IMR-90 (cell line): Measurements from ENCODE around the gene SMOC1. TPM values are rescaled to one million over a fixed set of nuclear protein-coding genes. Genes with fewer than 3 reads are reported as not detected.

Source experiments
- ATAC-seq: fragments of 200-7000 bp; cut with Tn5 transposase; 2 replicates; pipeline ENCODE4 v1.9.1; 2020; ENCODE audit warnings: low read depth, mild to moderate bottlenecking, moderate library complexity
- BruUV-seq: library from RNA; stranded (reverse); fragments of 400-500 nt; replicated peaks from 2 replicates; lab custom pipeline; 2021; lab: Mats Ljungman, UMichigan
- CTCF ChIA-PET: fragments of 300-600 bp; formaldehyde crosslinking; extraction: SDS; loops from one replicate; lab custom pipeline; 2021; ENCODE audit warnings: antibody characterized with exemption; lab: Yijun Ruan, JAX
- POLR2A ChIA-PET: fragments of 300-600 bp; sonication (Branson Sonifier 250); formaldehyde crosslinking; loops from one replicate; lab custom pipeline; 2022; ENCODE audit warnings: antibody characterized with exemption; ENCODE audit not compliant: unreplicated experiment; lab: Charles Lee
- DNase-seq: peaks from one replicate; pipeline ENCODE4 v3.0.0; 2013
- H2AFZ ChIP-seq: replicated peaks from 2 replicates; pipeline ENCODE3; 2013; ENCODE audit warnings: low read length, mild to moderate bottlenecking; ENCODE audit not compliant: poor library complexity
- H2AK5ac ChIP-seq: 2 replicates; pipeline ENCODE4 v1.6.1; 2013; ENCODE audit warnings: low read depth, low read length, inconsistent platforms
- H2AK9ac ChIP-seq: replicated peaks from 2 replicates; pipeline ENCODE3; 2013; ENCODE audit warnings: mild to moderate bottlenecking, low read depth, low read length, moderate library complexity; ENCODE audit not compliant: poor library complexity
- H2BK120ac ChIP-seq: 2 replicates; pipeline ENCODE4 v1.6.1; 2013; ENCODE audit warnings: low read depth, low read length, inconsistent platforms
- H2BK15ac ChIP-seq: 3 replicates; pipeline ENCODE4 v1.6.1; 2013; ENCODE audit warnings: low read depth, low read length, inconsistent platforms
- H2BK20ac ChIP-seq: 2 replicates; pipeline ENCODE4 v1.6.1; 2013; ENCODE audit warnings: low read depth, mild to moderate bottlenecking, inconsistent platforms, low read length, moderate library complexity
- H2BK5ac ChIP-seq: 2 replicates; pipeline ENCODE4 v1.6.1; 2013; ENCODE audit warnings: mild to moderate bottlenecking, low read depth, low read length, inconsistent platforms; ENCODE audit not compliant: poor library complexity, severe bottlenecking
- H3K14ac ChIP-seq: replicated peaks from 2 replicates; pipeline ENCODE4 v1.6.1; 2013; ENCODE audit warnings: low read depth, low read length, inconsistent platforms
- H3K18ac ChIP-seq: 2 replicates; pipeline ENCODE4 v1.6.1; 2013; ENCODE audit warnings: low read depth, low read length, control low read depth
- H3K23ac ChIP-seq: 2 replicates; pipeline ENCODE4 v1.6.1; 2013; ENCODE audit warnings: low read depth, low read length, inconsistent platforms
- H3K27ac ChIP-seq: 2 replicates; pipeline ENCODE4 v1.5.1; 2013; ENCODE audit warnings: mild to moderate bottlenecking, control low read depth, low read length; ENCODE audit not compliant: insufficient read depth
- H3K27me3 ChIP-seq: 2 replicates; pipeline ENCODE4 v1.6.1; 2013; ENCODE audit warnings: low read length; ENCODE audit not compliant: control insufficient read depth, insufficient read depth
- H3K36me3 ChIP-seq: 2 replicates; pipeline ENCODE4 v1.6.1; 2013; ENCODE audit warnings: low read length, mixed read lengths; ENCODE audit not compliant: control insufficient read depth, insufficient read depth
- H3K4ac ChIP-seq: 2 replicates; pipeline ENCODE4 v1.6.1; 2013; ENCODE audit warnings: low read depth, low read length, inconsistent platforms
- H3K4me1 ChIP-seq: 2 replicates; pipeline ENCODE4 v1.6.1; 2013; ENCODE audit warnings: low read length, mixed read lengths; ENCODE audit not compliant: control insufficient read depth, insufficient read depth
- H3K4me2 ChIP-seq: 2 replicates; pipeline ENCODE4 v1.6.1; 2013; ENCODE audit warnings: low read depth, mild to moderate bottlenecking, control low read depth, low read length, moderate library complexity
- H3K4me3 ChIP-seq: 2 replicates; pipeline ENCODE4 v1.5.1; 2013; ENCODE audit warnings: low read depth, mild to moderate bottlenecking, control low read depth, low read length, moderate library complexity; ENCODE audit not compliant: insufficient read depth
- H3K56ac ChIP-seq: 2 replicates; pipeline ENCODE4 v1.6.1; 2013; ENCODE audit warnings: low read length, inconsistent platforms; ENCODE audit not compliant: insufficient read depth; ENCODE audit errors: extremely low read depth
- H3K79me1 ChIP-seq, 2 experiments: 2 replicates each; pipeline ENCODE4 v1.6.1; 2013; ENCODE audit warnings: low read length in 2 of 2, inconsistent platforms in 1 of 2, low read depth in 1 of 2
- H3K9ac ChIP-seq: 2 replicates; pipeline ENCODE4 v1.6.1; 2013; ENCODE audit warnings: low read depth, low read length, control low read depth
- H3K9me1 ChIP-seq: 2 replicates; pipeline ENCODE4 v1.6.1; 2013; ENCODE audit warnings: low read length, inconsistent platforms; ENCODE audit not compliant: insufficient read depth
- H3K9me3 ChIP-seq: 2 replicates; pipeline ENCODE4 v1.6.1; 2013; ENCODE audit warnings: low read length; ENCODE audit not compliant: control insufficient read depth, insufficient read depth
- H4K20me1 ChIP-seq: 2 replicates; pipeline ENCODE4 v1.6.1; 2013; ENCODE audit warnings: low read length, inconsistent platforms; ENCODE audit not compliant: insufficient read depth
- H4K5ac ChIP-seq: 2 replicates; pipeline ENCODE4 v1.6.1; 2013; ENCODE audit warnings: mild to moderate bottlenecking, low read depth, low read length, control low read depth
- H4K8ac ChIP-seq, 2 experiments: 2 replicates each; pipeline ENCODE4 v1.6.1; 2013; ENCODE audit warnings: low read depth in 2 of 2, low read length in 2 of 2, control low read depth in 1 of 2, inconsistent platforms in 1 of 2
- H4K91ac ChIP-seq: 2 replicates; pipeline ENCODE4 v1.6.1; 2013; ENCODE audit warnings: low read depth, low read length, inconsistent platforms; ENCODE audit not compliant: insufficient read depth
- BHLHE40 ChIP-seq: fragments of 150-350 bp; IDR thresholded peaks from 2 replicates; pipeline ENCODE4 v1.6.1; 2016; ENCODE audit warnings: mild to moderate bottlenecking, low read depth, low read length
- CEBPB ChIP-seq: IDR thresholded peaks from 2 replicates; pipeline ENCODE4 v1.6.1; 2012; ENCODE audit warnings: low read depth, low read length, improper control_type of control experiment
- CHD1 ChIP-seq: IDR thresholded peaks from 2 replicates; pipeline ENCODE4 v1.6.1; 2012; ENCODE audit warnings: low read depth, low read length, improper control_type of control experiment
- ELK1 ChIP-seq: fragments of 150-350 bp; IDR thresholded peaks from 2 replicates; pipeline ENCODE4 v1.6.1; 2016; ENCODE audit warnings: low read depth, mild to moderate bottlenecking, low read length, moderate library complexity, borderline replicate concordance
- FOS ChIP-seq: fragments of 150-350 bp; IDR thresholded peaks from 2 replicates; pipeline ENCODE4 v1.6.1; 2016; ENCODE audit warnings: low read depth, low read length
- MAFK ChIP-seq: IDR thresholded peaks from 2 replicates; pipeline ENCODE4 v1.6.1; 2012; ENCODE audit warnings: low read depth, low read length, improper control_type of control experiment
- MAZ ChIP-seq: IDR thresholded peaks from 2 replicates; pipeline ENCODE4 v1.6.1; 2012; ENCODE audit warnings: low read depth, mild to moderate bottlenecking, low read length, improper control_type of control experiment, moderate library complexity, borderline replicate concordance
- MXI1 ChIP-seq: IDR thresholded peaks from 2 replicates; pipeline ENCODE4 v1.6.1; 2012; ENCODE audit warnings: low read depth, mild to moderate bottlenecking, low read length, moderate library complexity, borderline replicate concordance
- NFE2L2 ChIP-seq: fragments of 150-350 bp; IDR thresholded peaks from 2 replicates; pipeline ENCODE4 v1.6.1; 2016; ENCODE audit warnings: low read depth, mild to moderate bottlenecking, low read length
- POLR2A ChIP-seq: IDR thresholded peaks from 2 replicates; pipeline ENCODE4 v1.6.1; 2012; ENCODE audit warnings: mild to moderate bottlenecking, low read depth, low read length
- RAD21 ChIP-seq: IDR thresholded peaks from 2 replicates; pipeline ENCODE4 v1.6.1; 2012; ENCODE audit warnings: low read length, improper control_type of control experiment
- RCOR1 ChIP-seq: IDR thresholded peaks from 2 replicates; pipeline ENCODE4 v1.6.1; 2012; ENCODE audit warnings: mild to moderate bottlenecking, low read length, improper control_type of control experiment; ENCODE audit not compliant: insufficient replicate concordance
- RFX5 ChIP-seq: IDR thresholded peaks from 2 replicates; pipeline ENCODE4 v1.8.0; 2012; ENCODE audit warnings: low read depth, mild to moderate bottlenecking, low read length, moderate library complexity
- SMC3 ChIP-seq: fragments of 150-350 bp; IDR thresholded peaks from 2 replicates; pipeline ENCODE4 v1.6.1; 2016; ENCODE audit warnings: low read depth, mild to moderate bottlenecking, antibody characterized with exemption, low read length, moderate library complexity
- WGBS, 2 experiments: methylation state at CpG; one replicate each; pipeline versions ENCODE4 v1.1.5 to v1.1.7; 2013; ENCODE audit warnings: missing lambda C conversion rate in 2 of 2; ENCODE audit not compliant: insufficient read length in 1 of 2; ENCODE audit errors: extremely low coverage in 2 of 2; 5-methylcytosine and 5-hydroxymethylcytosine counted together
- dilution Hi-C: fragments of 300-500 bp; cut with HindIII; formaldehyde crosslinking; loops from one replicate; pipeline ENCODE4 v1.14.3; 2018; ENCODE audit warnings: low sequenced_read_pairs; ENCODE audit not compliant: unreplicated experiment
- in situ Hi-C: fragments of 300-500 bp; cut with MboI; formaldehyde crosslinking; loops from 3 replicates; pipeline ENCODE4 v1.14.3; 2019; ENCODE audit warnings: low sequenced_read_pairs, inconsistent platforms, mixed read lengths
- intact Hi-C: fragments of 100-400 bp; cut with micrococcal nuclease; formaldehyde crosslinking; loops from 2 replicates; pipeline ENCODE4 v1.10.0; 2022
- polyA plus RNA-seq, 3 experiments: library from polyadenylated mRNA; depleted of rRNA; stranded (reverse); fragments of >200 nt; gene quantifications; 2 replicates each; pipeline ENCODE4 v1.2.3, GENCODE V29; 2012; ENCODE audit warnings: low replicate concordance in 1 of 3
- total RNA-seq: library from RNA; depleted of rRNA; stranded (reverse); fragments of >200 nt; gene quantifications from 2 replicates; pipeline ENCODE4 v1.2.3, GENCODE V29; 2012
- TF ChIP-seq, protein P1 (sequence below): fragments of 150-350 bp; IDR thresholded peaks from 2 replicates; pipeline ENCODE4 v1.6.1; 2017; ENCODE audit warnings: mild to moderate bottlenecking, antibody characterized with exemption, low read length, low read depth
- TF ChIP-seq, protein P2 (sequence below): conservative IDR thresholded peaks from 2 replicates; pipeline ENCODE4 v1.5.1; 2012; ENCODE audit warnings: mild to moderate bottlenecking, low read depth, low read length, improper control_type of control experiment

The SMOC1 gene
- total and polyA plus RNA-seq, 2 of the 4 experiments (the other 2 are of a cell fraction): 0.90 to 4.1 TPM

GRCh38 chr14:69844171-69844570 lies 35.0 kb upstream of the SMOC1 start:
- BruUV-seq: no TSS peak

More at GRCh38 chr14:69844171-69844570, 35.0 kb upstream of the SMOC1 start:
- Histone ChIP-seq H3K27ac (no peak overlapping the region), H2AK5ac (no peak overlapping the region), H3K9me1 (no peaks in the 10 kb centered on the region), H2BK120ac (no peak overlapping the region), H3K4me2 (no peak overlapping the region), H3K18ac (no peak overlapping the region), H3K14ac (no peak overlapping the region), H2AFZ (no peak overlapping the region), H4K20me1 (no peaks in the 10 kb centered on the region), H2AK9ac (no peak overlapping the region), H2BK20ac (no peak overlapping the region), H3K79me1 (no peaks in the 10 kb centered on the region), H3K4ac (no peak overlapping the region), H4K8ac (no peak overlapping the region), H3K4me1 (no peaks in the 10 kb centered on the region), H2BK5ac (no peak overlapping the region), H3K56ac (no peak overlapping the region), H4K91ac (no peak overlapping the region), H3K23ac (no peak overlapping the region), H3K36me3 (no peaks in the 10 kb centered on the region), H2BK15ac (no peak overlapping the region), H3K9ac (no peak overlapping the region), H3K27me3 (peaks cover 54% of the 10 kb centered on the region), H3K4me3 (no peak overlapping the region), H3K9me3 (no peaks in the 10 kb centered on the region), H4K5ac (no peak overlapping the region)
- intact Hi-C loops (no loop called here), dilution Hi-C loops (no loop called here), in situ Hi-C loops (loop anchor here (25.0 kb wide), 1 partner anchor 468 kb away; no protein-coding TSS in a partner anchor)
- no CpG with 5 or more reads among the region's 2 CpGs for WGBS, 2 experiments
- CTCF ChIA-PET: no interaction called here
- POLR2A ChIA-PET: no interaction called here
- ATAC-seq (no peak), DNase-seq (no peak)
- TF ChIP-seq NFE2L2 (no peak), SMC3 (no peak), CEBPB (no peak), RCOR1 (no peak), CHD1 (no peak), POLR2A (no peak), MAZ (no peak), FOS (no peak), MXI1 (no peak), BHLHE40 (no peak), ELK1 (no peak), RAD21 (no peak), MAFK (no peak), RFX5 (no peak)
- TF ChIP-seq, protein P1, sequence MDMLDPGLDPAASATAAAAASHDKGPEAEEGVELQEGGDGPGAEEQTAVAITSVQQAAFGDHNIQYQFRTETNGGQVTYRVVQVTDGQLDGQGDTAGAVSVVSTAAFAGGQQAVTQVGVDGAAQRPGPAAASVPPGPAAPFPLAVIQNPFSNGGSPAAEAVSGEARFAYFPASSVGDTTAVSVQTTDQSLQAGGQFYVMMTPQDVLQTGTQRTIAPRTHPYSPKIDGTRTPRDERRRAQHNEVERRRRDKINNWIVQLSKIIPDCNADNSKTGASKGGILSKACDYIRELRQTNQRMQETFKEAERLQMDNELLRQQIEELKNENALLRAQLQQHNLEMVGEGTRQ: no peak
- TF ChIP-seq, protein P2, sequence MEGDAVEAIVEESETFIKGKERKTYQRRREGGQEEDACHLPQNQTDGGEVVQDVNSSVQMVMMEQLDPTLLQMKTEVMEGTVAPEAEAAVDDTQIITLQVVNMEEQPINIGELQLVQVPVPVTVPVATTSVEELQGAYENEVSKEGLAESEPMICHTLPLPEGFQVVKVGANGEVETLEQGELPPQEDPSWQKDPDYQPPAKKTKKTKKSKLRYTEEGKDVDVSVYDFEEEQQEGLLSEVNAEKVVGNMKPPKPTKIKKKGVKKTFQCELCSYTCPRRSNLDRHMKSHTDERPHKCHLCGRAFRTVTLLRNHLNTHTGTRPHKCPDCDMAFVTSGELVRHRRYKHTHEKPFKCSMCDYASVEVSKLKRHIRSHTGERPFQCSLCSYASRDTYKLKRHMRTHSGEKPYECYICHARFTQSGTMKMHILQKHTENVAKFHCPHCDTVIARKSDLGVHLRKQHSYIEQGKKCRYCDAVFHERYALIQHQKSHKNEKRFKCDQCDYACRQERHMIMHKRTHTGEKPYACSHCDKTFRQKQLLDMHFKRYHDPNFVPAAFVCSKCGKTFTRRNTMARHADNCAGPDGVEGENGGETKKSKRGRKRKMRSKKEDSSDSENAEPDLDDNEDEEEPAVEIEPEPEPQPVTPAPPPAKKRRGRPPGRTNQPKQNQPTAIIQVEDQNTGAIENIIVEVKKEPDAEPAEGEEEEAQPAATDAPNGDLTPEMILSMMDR: no peak
